MM.1S (cell line): ENCODE results near the gene GPR161.
A peak's percentile ranks its signal among the peaks of the same experiment; 100 is the strongest.

Source experiments
- DNase-seq: peaks from one replicate; pipeline ENCODE4 v3.0.0-alpha.2; 2015
- H2AFZ ChIP-seq: fragments of 300-600 bp; sonication (generic); 2 replicates; pipeline ENCODE4 v1.6.0; 2016; ENCODE audit warnings: antibody characterized with exemption, low read length
- H3F3A ChIP-seq: fragments of 300-600 bp; sonication (generic); 2 replicates; pipeline ENCODE4 v1.6.1; 2016; ENCODE audit warnings: mild to moderate bottlenecking, antibody characterized with exemption, low read length, moderate library complexity, mixed read lengths; ENCODE audit not compliant: insufficient read depth
- H3K27ac ChIP-seq: fragments of 300-600 bp; sonication (generic); 2 replicates; pipeline ENCODE4 v1.5.1; 2016; ENCODE audit warnings: mild to moderate bottlenecking, low read length
- H3K27me3 ChIP-seq: fragments of 300-600 bp; sonication (generic); replicated peaks from 2 replicates; pipeline ENCODE4 v1.6.0; 2016; ENCODE audit warnings: low read length; ENCODE audit not compliant: insufficient read depth
- H3K36me3 ChIP-seq: fragments of 300-600 bp; sonication (generic); replicated peaks from 2 replicates; pipeline ENCODE4 v1.6.1; 2016; ENCODE audit warnings: mild to moderate bottlenecking, low read length, mixed read lengths; ENCODE audit not compliant: insufficient read depth
- H3K4me1 ChIP-seq: fragments of 300-600 bp; sonication (generic); 2 replicates; pipeline ENCODE4 v1.6.1; 2016; ENCODE audit warnings: low read length, mixed read lengths
- H3K4me2 ChIP-seq: fragments of 300-600 bp; sonication (generic); 2 replicates; pipeline ENCODE4 v1.6.0; 2016; ENCODE audit warnings: low read depth, low read length
- H3K4me3 ChIP-seq: fragments of 300-600 bp; sonication (generic); 2 replicates; pipeline ENCODE4 v1.5.1; 2016; ENCODE audit warnings: low read length, mixed read lengths
- H3K79me2 ChIP-seq: fragments of 300-600 bp; sonication (generic); 2 replicates; pipeline ENCODE4 v1.6.1; 2016; ENCODE audit warnings: mixed run types, low read length, mixed read lengths
- H3K9ac ChIP-seq: fragments of 300-600 bp; sonication (generic); 2 replicates; pipeline ENCODE4 v1.6.1; 2016; ENCODE audit warnings: low read length, mixed read lengths
- H3K9me2 ChIP-seq: fragments of 300-600 bp; sonication (generic); replicated peaks from 2 replicates; pipeline ENCODE4 v1.6.1; 2016; ENCODE audit warnings: mild to moderate bottlenecking, low read length, mixed read lengths; ENCODE audit not compliant: insufficient read depth
- H3K9me3 ChIP-seq: fragments of 300-600 bp; sonication (generic); replicated peaks from 2 replicates; pipeline ENCODE4 v1.6.1; 2016; ENCODE audit warnings: mild to moderate bottlenecking, low read length, mixed read lengths; ENCODE audit not compliant: insufficient read depth
- H4K20me1 ChIP-seq: fragments of 300-600 bp; sonication (generic); 2 replicates; pipeline ENCODE4 v1.6.1; 2016; ENCODE audit warnings: mild to moderate bottlenecking, low read length, moderate library complexity, mixed read lengths; ENCODE audit not compliant: insufficient read depth
- EZH2 ChIP-seq: fragments of 300-600 bp; sonication (generic); optimal IDR thresholded peaks from 2 replicates; pipeline ENCODE3; 2017; ENCODE audit warnings: low read depth, mild to moderate bottlenecking, antibody characterized with exemption, low read length, mixed read lengths
- EZH2phosphoT487 ChIP-seq: fragments of 300-600 bp; sonication (generic); IDR thresholded peaks from 2 replicates; pipeline ENCODE4 v1.6.1; 2018; ENCODE audit warnings: antibody characterized with exemption, low read length
- TF ChIP-seq, protein P1 (sequence below): fragments of 300-600 bp; sonication (generic); IDR thresholded peaks from 2 replicates; pipeline ENCODE4 v1.5.1; 2016; ENCODE audit warnings: antibody characterized with exemption, low read length, mixed read lengths

Gene GPR161

GRCh38 chr1:168179438-168180147 lies 42.9 kb upstream of the GPR161 start:
- Histone ChIP-seq H3K27ac (peak overlapping the region; percentile 67), H3K36me3 (peaks cover 3% of the 10 kb centered on the region; the same call in 1 of the 2 replicates), H3K9me3 (no peaks in the 10 kb centered on the region), H3K79me2 (peaks cover 52% of the 10 kb centered on the region), H3K27me3 (no peaks in the 10 kb centered on the region), H3K4me3 (peak overlapping the region; percentile 71), H3F3A (peaks cover 14% of the 10 kb centered on the region), H3K9me2 (no peaks in the 10 kb centered on the region), H3K4me2 (peak overlapping the region; percentile 93), H3K9ac (peak overlapping the region; percentile 69), H2AFZ (peak overlapping the region; percentile 72), H3K4me1 (0 out of 2 replicates have a peak, but pooled peaks cover 4% of the 10 kb centered on the region), H4K20me1 (no peaks in the 10 kb centered on the region)
- TF ChIP-seq EZH2phosphoT487 = no peak
- TF ChIP-seq, protein P1, sequence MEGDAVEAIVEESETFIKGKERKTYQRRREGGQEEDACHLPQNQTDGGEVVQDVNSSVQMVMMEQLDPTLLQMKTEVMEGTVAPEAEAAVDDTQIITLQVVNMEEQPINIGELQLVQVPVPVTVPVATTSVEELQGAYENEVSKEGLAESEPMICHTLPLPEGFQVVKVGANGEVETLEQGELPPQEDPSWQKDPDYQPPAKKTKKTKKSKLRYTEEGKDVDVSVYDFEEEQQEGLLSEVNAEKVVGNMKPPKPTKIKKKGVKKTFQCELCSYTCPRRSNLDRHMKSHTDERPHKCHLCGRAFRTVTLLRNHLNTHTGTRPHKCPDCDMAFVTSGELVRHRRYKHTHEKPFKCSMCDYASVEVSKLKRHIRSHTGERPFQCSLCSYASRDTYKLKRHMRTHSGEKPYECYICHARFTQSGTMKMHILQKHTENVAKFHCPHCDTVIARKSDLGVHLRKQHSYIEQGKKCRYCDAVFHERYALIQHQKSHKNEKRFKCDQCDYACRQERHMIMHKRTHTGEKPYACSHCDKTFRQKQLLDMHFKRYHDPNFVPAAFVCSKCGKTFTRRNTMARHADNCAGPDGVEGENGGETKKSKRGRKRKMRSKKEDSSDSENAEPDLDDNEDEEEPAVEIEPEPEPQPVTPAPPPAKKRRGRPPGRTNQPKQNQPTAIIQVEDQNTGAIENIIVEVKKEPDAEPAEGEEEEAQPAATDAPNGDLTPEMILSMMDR = no peak
- TF ChIP-seq EZH2 = no peak
- peak; percentile 37 for DNase-seq

GRCh38 chr1:168178638-168179437 lies 42.1 kb upstream of the GPR161 start, which contains the start of gene TIPRL:
TSS of gene TIPRL (plus strand) at chr1:168178962. CDS start at chr1:168179078, 116 bp downstream.
- Histone ChIP-seq H3K9ac (peak within 1 kb of the TSS; percentile 69), H3F3A (peaks cover 14% of the 10 kb centered on the region), H3K27me3 (no peaks in the 10 kb centered on the region), H3K9me2 (no peaks in the 10 kb centered on the region), H2AFZ (peak within 1 kb of the TSS; percentile 72), H3K4me2 (peak within 1 kb of the TSS; percentile 93), H3K79me2 (peaks cover 46% of the 10 kb centered on the region), H3K9me3 (no peaks in the 10 kb centered on the region), H3K4me1 (0 out of 2 replicates have a peak, but pooled peaks cover 4% of the 10 kb centered on the region), H4K20me1 (no peaks in the 10 kb centered on the region), H3K4me3 (peak within 1 kb of the TSS; percentile 71), H3K36me3 (no peaks in the 10 kb centered on the region; the same call in 1 of the 2 replicates), H3K27ac (peak within 1 kb of the TSS; percentile 67)
- TF ChIP-seq EZH2 (no peak), EZH2phosphoT487 (no peak)
- TF ChIP-seq, protein P1 = peak; percentile 53
- peak; percentile 100 for DNase-seq

DNA sequence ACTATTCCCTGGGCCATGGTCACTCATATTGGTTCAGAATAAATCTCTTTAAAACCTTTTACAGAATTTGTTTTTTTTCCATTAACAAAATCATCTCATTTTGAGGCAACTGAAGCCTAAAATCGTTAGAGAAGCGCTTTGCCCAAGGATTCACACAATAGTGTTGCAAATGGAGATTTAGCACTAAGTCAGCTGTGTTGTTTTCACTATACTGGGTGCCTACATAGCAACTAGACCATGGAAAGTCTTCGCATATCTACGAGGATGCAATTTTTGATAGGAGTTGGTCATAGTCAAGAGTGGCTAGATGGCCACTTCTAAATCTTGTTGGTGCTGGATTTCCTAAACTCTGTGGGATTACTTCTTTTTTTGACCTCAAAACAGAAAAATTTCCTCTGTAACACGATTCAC lies 41.5 kb upstream of the GPR161 start:
- Histone ChIP-seq H3K9ac (peak overlapping the region; percentile 16; the same call in 1 of the 2 replicates), H3K36me3 (no peaks in the 10 kb centered on the region), H3K9me2 (no peaks in the 10 kb centered on the region), H3K4me3 (peak overlapping the region; percentile 71), H3K4me1 (0 out of 2 replicates have a peak, but pooled peaks cover 4% of the 10 kb centered on the region), H3K27ac (peak overlapping the region; percentile 67; the same call in 1 of the 2 replicates), H4K20me1 (no peaks in the 10 kb centered on the region), H2AFZ (peak overlapping the region; percentile 72), H3K79me2 (peaks cover 41% of the 10 kb centered on the region), H3F3A (peaks cover 14% of the 10 kb centered on the region), H3K27me3 (no peaks in the 10 kb centered on the region), H3K4me2 (peak overlapping the region; percentile 62), H3K9me3 (no peaks in the 10 kb centered on the region)
- DNase-seq = no peak
- TF ChIP-seq, protein P1 = no peak
- no peak for TF ChIP-seq EZH2phosphoT487
- no peak for TF ChIP-seq EZH2
